Inflammatory macrophage treated with lipopolysaccharide for 1 hour (primary cell): ENCODE measurements around the gene CLP1.
"Not testable (repeated sequence)": the region's sequence is repeated elsewhere in the genome, so short reads cannot be mapped to it uniquely, and the experiment has no call there.

Experiments used
- DNase-seq, 2 donors: peaks; one replicate each; pipeline ENCODE4 v3.0.0-alpha.2; 2020 to 2022

CLP1 gene

DNA sequence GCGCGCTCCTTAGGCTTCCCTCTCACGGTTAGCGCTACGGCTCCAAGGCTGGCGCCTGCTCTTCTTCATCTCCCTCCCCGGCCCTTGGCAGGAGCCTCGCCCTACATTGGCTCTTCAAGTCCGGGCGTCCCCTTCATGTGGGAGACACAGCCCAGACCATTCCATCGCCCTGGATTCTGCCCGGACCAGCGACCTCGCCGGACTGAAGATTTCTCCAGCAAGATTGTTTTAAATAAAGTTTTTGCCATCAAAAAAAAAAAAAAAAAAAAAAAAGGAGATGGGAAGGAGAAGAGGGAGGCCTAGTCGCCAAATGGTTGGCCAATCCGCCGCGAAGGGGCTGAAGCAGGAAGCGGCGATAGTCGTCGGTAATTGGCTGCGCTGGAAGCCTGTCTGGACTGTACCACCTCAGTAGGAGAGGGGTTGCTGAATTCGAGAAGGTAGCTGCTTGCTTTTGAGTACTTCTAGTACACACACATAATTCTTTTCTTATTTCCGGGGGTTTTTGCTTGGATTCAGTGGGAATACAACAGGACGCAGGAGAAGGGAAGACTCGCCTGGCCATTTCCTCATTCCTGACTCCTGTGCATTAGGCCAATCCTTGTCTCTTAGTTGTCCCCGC lies 9.7 kb downstream of the CLP1 start:
- peak; percentile 96 to 97 for DNase-seq

DNA sequence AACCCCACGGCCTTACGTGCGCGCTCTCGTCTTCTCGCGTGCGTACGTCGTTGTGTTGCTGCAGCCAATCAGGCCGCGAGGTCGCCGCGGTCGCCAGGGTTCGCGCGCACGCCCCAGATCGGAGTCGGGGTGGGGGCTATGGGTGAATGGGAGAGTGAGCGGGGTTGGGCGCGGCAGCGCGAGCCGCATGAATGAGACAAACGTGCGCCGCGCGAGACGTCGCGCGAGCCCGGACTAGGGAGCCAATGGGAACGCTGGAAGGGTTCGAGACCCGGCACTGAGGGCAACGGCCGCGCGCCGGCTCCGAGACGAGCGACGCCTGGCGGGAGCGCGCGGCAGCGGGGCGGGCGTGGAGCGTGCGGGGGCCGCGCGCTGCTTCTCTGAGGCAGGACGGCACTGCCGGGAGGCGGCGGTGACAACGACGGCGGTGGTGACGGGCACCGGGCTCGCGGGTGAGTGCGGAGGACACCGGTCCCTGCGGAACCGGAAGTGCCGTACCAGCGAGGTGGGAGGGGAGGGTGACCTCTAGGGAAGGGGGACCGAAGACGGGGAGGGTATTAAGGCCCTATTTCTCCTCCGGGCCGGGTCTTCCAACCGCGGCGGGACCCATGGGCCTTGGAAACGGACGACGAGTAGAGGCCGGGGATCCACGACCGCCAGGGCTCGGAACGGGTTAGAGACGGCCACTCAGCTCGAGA lies 10.3 kb downstream of the CLP1 start, which contains the start of gene ZDHHC5:
TSS of gene ZDHHC5 (plus strand) at position 379 of the 698 bp plus-strand sequence. CDS start 4,977 bp downstream, outside the sequence.
- DNase-seq, result peak; percentile 96 to 97

DNA sequence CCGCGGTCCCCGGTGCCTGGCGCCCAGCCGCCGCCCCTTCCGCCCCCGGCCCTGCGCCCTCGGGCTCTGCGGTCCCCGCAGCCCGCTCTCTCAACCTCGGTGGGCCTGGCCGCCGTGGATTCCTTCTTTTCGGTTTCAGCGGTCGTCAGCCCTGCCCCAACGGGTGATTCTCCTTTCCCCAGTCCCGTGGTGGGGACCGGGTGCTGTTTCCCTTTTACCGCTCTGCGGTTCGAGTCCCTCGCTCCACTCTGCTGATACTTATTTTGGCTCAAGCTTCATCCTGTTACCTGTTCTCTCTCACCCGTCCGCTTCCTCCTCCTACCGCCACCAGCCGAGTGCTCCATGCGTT lies 10.8 kb downstream of the CLP1 start:
- peak; percentile 31 to 46 for DNase-seq

DNA sequence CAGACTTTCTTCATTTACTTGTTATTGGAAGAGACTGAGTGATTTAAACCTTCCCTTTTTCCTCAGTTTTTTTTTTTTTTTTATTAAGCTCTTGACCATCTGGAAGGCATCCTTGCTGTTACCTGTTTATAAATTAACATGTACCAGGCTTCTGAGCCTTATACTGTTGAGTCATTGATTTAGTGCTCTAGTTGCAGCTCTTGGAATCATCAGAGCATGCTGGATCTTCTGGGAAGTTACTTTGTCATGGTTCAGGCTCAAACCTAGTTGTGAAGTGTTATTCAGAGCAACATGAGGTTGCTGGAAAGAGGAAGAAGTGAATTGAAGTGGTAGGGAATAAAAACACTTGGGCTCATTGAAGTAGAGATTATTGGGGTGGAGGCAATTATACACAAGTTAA lies 16.7 kb downstream of the CLP1 start:
- DNase-seq, result no peak

DNA sequence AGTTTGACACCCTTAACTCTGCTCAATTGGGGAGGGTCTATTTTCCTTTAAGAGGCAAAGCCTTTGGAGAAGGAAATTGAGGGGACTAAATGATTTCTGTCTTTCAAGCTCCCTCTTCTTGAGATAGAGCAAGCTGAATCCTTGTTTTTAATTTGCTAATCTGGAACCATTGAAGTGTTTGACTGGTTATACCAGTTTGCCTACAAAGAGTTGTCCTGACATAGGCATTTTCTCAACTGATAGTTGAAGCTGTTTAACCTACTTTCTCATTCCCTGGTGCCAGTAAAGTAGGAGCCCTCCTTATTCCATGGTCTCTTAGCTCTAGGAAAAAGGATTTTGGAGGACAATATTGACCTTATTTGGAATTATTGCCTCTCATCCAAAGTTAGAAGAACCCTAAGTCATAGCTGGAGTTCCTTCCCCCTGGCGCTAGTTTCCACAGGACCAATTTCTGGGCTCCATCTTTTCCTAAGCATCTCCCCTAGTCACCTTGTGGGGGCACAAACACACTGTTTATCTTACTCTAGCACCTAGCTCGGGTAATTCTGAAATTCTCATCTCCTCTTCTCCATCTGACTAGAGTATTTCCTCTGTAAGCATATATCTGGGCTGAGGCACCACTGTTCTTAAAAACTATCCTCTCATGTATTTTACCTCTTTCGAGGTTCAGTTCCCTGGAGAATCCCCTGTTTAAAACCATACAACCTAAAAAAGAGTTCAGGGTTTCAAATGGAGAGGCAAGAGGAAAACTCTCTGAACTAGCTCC lies 17.8 kb downstream of the CLP1 start:
- DNase-seq, result no peak

DNA sequence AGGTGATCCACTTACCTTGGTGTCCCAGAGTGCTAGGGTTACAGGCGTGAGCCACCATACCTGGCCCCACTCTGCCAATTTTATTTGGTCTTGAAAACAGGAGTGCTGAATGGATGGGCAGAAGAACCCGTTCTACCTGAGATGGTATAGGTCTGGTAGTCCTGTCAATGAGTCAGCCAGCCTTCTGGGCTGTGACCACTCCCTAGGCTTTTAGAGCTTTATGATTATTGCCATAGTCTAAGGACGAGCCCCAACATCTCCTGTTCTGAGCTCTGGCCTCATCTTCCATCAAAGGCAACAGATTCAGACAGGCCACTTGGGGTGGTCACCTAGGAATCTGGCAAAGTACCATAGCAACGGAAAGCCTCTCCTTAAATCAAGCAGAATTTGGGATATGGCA lies 21.8 kb downstream of the CLP1 start:
- no peak for DNase-seq

DNA sequence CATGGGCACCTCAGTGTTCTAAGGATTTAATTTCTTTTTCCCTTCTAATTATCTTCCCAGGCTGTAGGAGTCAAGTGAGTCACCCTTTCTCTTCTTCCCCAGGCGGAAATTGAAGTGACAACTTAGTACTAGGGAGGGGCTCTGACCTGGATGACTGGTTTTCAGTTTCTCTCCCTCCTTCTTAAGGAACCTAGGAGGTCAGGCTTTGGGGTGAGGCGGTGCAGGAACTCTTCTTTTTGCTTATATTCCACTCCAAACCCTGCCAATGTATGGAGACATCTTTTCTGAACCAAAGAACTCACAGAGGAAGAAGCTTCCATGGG lies 23.0 kb downstream of the CLP1 start:
- DNase-seq, result peak in 1 of 2 donors; percentile 7

DNA sequence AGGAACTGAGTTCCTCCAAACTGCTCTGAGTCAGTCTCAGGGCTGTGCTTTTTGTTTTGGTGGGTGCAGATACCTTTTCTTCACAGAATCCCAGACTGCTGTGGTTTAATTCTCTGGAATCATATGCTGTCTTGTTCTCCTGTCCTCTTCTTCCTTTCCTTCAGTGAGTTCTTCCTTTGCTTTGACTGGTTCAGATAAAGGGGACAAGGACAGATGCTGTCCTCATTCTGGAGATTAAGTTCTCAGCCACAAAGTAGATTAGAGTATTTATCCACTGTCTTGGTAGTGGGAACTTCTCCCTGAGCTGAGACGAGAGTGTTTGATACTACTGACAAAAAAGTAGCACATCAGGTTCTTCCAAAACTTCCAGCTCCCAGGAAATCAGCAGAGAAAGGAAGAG lies 23.6 kb downstream of the CLP1 start:
- DNase-seq, result no peak

DNA sequence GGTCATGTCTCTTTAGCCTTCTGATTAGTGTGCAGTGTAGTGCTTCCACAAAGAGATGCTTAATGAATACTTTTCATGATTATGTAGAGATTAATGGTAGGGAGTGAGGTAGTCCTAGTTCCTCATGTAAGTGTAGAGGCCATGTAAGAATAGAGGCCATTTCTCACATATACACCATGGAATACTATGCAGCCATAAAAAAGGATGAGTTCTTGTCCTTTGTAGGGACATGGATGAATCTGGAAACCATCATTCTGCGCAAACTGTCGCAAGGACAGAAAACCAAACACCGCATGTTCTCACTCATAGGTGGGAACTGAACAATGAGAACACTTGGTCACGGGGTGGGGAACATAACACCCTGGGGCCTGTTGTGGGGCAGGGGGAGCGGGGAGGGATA lies 32.9 kb downstream of the CLP1 start:
- DNase-seq, result not testable (repeated sequence)

DNA sequence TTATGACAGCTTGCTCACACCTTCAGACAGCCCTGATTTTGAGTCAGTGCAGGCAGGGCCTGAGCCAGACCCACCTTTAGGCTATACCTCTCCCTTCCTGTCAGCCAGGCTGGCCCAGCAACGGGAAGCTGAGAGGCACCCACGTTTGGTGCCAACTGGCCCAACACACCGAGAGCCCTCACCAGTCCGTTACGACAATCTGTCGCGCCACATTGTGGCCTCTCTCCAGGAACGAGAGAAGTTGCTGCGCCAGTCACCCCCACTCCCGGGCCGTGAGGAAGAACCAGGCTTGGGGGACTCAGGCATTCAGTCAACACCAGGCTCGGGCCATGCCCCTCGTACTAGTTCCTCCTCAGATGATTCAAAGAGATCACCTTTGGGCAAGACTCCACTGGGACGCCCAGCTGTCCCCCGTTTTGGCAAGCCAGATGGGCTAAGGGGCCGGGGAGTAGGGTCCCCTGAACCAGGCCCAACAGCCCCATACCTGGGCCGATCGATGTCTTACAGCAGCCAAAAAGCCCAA lies 41.3 kb downstream of the CLP1 start:
- no peak for DNase-seq

DNA sequence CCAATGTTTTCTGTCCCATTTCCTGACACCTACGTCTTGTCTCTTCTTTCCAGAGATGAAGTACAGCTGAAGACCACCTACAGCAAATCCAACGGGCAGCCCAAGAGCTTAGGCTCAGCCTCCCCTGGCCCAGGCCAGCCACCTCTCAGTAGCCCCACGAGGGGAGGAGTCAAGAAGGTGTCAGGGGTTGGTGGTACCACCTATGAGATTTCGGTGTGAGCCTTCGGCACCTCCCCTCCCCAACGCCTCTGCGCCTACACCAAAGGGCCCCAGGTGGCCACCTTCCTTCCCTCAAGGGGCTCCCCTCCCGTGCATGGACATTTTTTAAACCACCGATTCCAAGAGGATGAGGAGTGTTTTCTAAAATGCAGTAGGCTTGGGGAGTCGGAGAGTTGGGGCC lies 42.3 kb downstream of the CLP1 start:
- no peak for DNase-seq

DNA sequence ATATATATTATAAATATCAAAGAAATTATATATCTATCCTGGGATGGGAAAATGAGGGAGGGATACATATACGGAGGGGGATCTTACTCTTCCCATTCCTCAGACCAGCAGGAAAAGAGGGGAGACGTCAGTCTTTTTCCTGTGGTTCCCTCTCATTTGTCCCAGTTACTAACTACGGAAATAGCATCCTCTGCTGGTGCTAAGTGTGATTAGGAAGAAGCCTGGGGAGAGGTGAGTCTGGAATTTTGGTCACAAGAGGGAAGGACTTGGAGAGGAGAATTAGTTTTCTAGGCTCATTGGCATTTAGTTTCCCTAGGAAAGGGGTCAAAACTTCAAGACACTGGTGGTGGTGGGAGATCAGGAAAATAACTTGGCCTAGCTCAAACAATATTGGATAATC lies 42.9 kb downstream of the CLP1 start:
- DNase-seq, result no peak

DNA sequence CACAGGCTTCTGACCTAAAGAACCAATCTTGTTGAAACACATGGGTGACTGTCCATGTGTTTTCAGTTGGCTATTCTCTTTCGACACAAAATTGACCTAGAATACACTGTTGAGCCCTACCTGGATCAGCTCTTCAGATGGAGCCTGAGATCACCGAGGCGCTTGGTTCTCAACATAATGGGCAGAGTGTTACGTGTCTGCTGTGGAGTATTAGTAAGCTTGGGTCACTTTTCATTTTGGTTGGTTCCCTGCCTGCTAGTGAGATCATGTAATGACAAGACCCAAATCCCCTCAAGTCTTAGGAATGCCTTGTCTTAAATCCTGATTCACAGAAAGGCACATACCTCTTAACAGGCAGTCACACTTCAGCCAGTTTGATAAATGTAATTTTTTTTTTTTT lies 45.8 kb downstream of the CLP1 start:
- no peak for DNase-seq

DNA sequence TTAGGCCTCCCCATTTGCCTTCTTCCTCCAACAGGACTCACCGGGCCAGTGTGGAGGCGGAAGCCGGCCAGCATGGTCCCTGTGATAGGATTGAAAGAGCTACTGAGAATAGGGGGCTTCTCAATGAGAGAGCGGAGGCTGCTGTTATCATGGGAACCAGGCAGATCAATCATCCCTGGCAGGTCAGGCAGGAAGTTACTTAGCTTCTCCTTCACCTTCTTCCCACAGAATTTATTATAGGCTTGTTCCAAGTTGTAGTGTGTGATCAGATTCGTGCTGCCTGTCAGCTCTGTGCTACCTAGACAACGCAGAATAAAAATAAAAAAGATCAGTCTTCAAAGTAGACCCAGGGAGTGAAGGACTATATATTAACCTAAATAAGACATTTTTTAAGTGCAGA lies 47.4 kb downstream of the CLP1 start:
- DNase-seq, result no peak

DNA sequence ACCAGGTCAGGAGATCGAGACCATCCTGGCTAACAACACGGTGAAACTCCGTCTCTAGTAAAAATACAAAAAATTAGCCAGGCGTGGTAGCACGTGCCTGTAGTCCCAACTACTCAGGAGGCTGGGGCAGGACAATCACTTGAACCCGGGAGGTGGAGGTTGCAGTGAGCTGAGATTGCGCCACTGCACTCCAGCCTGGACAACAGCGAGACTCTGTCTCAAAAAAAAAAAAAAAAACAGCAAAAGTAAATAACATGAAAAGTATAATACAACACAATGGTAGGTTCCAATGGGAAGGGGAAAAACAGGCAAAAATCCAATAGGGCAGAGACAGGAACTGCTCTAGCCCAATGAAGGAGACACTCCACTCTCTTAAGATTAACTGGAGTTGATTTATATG lies 47.9 kb downstream of the CLP1 start:
- not testable (repeated sequence) for DNase-seq

DNA sequence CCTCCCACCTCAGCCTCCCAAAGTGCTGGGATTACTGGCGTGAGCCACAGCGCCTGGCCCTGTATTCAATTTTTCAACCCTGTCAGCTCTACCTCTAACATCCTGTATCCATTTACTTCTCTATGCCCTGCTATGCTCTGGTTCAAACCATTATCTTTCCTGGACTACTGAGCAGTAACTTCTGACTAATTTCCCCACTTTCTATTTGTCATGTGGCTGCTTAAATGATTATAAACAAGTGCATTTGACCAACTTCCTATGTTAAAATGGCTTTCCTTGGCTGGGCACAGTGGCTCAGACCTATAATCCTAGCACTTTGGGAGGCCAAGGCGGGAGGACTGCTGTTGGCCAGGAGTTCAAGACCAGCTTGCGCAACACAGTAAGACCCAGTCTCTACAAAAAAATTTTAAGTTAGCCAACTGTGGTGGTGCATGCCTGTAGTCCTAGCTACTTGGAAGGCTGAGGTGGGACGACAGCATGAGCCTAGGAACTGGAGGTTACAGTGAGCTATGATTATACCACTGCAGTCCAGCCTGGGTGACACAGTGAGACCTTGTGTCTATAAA lies 52.3 kb downstream of the CLP1 start:
- DNase-seq, result no peak
